Stimulated activated CD8-positive, alpha-beta memory T cell treated with anti-CD3 and anti-CD28 coated beads, Interleukin-12 subunit alpha, Interleukin-12 subunit beta, amount 100 ng/mL, for 1 hour (primary cell): ENCODE measurements around the gene NUDCD3.
"Not testable (repeated sequence)": the region's sequence is repeated elsewhere in the genome, so short reads cannot be mapped to it uniquely, and the experiment has no call there.

ENCODE experiments used
- DNase-seq: peaks from one replicate; pipeline ENCODE4 v3.0.0-alpha.2; 2020; ENCODE audit warnings: low read depth

The NUDCD3 gene

DNA sequence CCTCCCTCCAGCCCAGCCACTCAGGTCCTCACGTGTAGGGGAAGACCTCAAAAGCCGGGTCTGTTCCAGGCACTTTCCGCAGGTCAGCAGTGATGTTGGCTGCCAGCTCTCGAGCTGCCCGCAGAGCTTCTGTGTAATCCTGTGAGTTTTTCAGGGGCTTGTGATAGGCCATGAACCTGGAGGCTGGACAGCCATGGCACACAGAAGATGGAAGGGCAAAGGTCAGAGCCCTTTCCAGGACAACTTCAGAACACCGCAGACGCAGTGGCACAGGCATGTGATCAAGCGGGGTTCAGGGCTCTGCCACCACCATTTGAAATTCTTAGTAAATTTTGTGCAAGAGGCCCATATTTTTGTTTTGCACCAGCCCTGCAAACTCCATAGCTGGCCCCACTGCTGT lies 26.7 kb upstream of the NUDCD3 start:
- DNase-seq, result no peak

DNA sequence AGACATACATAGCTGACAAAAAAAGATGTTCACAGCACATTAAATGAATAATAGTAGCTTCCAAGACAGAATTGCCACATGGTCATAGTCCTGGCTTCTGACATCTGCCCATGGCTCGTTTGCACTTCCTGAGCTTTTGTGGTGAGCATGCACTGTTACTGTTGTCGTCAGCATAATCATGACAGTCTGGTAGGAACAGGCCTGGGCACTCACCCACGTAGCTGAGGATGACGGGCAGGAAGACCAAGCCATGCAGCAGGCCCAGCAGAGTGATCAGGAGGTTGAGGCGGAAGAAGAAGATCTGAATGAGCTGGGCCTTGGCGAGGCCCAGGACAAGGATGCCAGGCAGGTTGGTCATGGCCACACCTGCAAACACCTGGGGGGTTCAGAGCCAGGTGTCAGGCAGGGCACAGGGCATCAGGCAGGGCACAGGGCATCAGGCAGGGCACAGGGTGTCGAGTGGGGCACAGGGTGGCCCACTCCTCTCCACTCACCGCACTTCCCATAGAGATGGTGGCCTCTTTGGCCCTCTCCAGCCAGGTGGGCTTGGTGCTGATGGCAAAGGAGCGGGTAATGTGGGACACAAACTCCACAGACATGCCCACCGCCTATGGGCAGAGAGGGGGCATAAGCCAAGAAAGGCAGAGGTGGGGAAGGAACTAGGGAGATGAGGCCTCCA lies 25.3 kb upstream of the NUDCD3 start:
- no peak for DNase-seq

DNA sequence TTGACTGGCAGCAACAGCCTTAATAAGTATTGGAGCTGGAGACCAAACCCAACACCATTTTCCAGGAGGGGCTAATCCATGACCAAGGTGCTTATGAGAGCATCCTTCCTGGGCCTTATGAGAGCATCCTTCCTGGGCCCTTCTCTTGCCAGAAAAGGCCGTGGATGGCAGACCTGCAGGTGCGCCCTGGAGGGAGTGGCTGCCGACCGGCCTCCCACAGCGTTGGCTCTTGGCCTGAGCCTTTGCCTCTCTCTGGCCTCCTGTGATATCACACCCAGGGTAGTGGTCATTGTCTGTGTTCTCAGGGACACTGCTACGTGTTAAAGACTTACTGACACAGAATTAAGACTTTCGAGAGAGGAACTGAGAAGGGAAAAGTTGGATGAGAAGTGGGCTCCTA lies 22.3 kb upstream of the NUDCD3 start:
- DNase-seq, result no peak

DNA sequence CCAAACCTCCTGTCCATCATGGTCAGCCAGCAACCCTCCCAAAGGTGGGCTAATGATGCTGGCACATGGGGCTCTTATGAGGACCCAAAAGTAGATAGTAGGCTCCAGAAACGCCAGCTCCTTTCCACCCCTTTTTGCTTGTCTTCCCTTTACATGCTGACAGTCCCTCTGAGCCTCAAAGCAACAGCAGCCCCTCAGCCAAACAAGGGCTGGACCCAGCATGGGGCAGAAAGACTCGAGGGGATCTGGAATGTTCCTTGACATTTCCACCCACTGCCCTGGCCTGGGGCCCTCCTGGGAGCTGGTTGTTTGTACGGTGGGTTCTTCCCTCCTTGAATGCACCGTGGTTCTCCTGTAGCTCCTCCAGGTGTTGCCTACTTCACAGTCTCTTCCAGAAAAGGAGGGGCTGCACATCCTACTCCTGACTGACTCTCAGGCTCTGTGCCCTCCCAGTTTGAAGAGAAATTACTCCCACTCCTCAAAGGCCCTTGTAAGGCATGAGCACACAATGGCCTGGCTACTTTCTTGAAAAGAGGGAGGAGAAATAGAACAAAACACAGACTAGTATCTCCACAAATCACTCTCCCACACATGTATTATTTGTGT lies 21.5 kb upstream of the NUDCD3 start:
- DNase-seq, result no peak

DNA sequence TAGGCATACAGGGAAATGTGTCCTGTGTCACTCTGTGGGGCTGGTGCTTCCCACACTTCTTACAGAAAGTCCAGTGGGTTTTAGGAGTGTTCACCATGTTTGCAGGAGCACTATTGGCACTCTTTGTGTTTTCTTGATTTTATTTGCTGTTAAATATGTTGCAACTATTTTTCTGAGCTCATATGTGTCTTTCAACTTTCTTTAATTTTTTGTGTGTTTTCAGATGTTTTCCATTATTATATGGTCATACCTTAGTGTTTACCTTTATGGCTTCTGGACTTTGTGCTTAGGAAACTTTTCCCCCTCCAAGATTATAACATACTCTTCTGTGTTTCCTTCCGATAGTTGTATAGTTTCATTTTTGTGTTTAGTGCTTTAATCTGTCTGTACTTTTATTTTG lies 20.8 kb upstream of the NUDCD3 start:
- no peak for DNase-seq

DNA sequence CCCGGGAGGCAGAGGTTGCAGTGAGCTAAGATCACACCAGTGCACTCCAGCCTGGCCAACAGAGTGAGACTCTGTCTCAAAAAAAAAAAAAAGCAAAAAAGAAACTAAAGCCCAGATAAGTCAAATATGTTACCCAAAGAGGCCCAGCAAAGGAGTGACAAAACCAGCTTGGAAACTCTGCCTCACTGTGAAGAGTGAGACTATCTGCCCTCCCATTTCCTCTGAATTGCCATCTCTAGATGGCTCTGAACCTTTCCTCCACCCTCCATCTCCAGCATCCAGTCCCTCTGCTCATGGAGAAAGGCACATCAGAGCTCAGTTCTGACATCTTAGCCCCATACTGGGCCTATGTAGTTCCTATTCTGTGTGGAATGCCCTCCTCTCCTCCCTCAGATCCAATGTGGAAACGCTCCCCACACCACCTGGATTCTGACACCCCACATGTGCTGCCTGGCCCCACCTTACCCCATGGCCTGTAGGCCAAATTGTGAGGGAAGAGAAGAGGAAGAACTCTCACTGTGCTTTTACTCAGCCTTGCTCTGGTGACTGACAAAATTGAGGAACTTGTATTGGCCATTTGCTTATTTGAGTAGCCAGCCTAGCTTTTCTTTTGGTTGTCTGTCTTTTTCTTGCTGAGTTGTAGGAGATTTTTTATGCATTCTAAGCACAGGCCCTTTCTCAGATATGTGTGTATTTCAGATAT lies 18.0 kb upstream of the NUDCD3 start:
- DNase-seq, result no peak

DNA sequence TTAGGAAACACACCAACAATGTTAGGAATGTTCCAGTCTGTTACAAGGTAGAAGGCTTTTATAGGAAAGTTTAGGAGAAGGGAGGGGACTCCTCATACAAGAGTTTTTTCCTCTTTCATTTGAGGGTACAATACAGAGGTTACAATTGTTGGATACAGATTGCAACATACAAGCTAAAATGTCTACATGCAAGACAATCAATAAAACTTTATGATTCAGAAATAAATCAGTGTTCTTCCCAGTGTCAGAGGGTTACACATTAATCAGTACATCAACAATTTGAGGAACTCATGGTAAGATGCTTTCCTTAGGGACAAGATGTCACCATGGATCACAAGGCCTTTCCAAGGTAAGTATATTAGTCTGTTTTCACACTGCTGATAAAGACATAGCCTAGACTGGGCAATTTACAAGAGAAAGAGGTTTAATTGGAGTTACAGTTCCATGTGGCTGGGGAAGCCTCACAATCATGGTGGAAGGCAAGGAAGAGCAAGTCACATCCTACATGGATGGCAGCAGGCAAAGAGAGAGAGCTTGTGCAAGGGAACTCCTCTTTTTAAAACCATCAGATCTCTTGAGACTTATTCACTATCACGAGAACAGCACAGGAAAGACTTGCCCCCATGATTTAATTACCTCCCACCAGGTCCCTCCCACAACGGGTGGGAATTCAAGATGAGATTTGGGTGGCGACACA lies 16.3 kb upstream of the NUDCD3 start:
- DNase-seq, result not testable (repeated sequence)

DNA sequence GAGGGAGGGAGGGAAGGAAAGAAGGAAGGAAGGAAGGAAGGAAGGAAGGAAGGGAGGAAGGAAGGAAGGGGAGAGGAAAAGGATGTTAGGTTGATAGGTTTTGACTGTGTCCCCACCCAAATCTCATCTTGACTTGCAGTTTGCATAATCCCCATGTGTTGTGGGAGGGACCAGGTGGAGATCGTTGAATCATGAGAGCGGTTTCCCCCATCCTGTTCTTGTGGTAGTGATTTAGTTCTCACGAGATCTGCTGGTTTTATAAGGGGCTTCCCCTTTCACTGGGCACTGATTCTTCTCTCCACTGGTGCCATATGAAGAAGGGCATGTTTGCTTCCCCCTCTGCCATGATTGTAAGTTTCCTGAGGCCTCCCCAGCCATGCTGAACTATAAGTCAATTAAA lies 15.1 kb upstream of the NUDCD3 start:
- no peak for DNase-seq

DNA sequence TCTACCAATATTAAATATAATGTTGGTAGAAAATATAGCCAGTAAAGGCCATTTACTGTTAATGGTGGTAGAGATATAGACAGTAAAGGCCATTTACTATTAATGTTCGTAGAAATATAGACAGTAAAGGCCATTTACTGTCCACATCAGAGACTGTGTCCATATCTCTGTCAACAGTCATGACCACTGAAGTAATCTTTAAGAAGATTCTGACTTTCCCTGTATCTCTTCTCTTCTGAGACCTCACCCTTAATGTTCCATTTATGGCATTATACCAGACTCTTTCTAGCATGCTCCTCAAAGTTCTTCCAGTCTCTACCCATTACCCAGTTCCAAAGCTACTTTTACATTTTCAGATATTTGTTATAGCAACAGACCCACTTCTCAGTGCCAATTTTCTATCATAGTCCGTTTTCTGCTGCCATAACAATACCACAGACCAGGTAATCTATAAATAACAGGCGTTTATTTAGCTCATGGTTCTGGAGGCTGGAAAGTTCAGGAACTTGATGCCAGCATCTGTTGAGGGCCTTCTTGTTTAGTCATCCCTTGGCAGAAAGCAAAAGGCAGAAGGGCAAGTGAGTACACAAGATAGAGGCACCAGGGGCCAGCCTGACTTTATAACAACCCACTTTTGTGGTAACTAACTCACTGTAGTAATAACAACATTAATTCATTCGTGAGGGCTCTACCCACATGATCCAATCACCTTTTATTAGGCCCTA lies 7.9 kb upstream of the NUDCD3 start:
- DNase-seq, result no peak

DNA sequence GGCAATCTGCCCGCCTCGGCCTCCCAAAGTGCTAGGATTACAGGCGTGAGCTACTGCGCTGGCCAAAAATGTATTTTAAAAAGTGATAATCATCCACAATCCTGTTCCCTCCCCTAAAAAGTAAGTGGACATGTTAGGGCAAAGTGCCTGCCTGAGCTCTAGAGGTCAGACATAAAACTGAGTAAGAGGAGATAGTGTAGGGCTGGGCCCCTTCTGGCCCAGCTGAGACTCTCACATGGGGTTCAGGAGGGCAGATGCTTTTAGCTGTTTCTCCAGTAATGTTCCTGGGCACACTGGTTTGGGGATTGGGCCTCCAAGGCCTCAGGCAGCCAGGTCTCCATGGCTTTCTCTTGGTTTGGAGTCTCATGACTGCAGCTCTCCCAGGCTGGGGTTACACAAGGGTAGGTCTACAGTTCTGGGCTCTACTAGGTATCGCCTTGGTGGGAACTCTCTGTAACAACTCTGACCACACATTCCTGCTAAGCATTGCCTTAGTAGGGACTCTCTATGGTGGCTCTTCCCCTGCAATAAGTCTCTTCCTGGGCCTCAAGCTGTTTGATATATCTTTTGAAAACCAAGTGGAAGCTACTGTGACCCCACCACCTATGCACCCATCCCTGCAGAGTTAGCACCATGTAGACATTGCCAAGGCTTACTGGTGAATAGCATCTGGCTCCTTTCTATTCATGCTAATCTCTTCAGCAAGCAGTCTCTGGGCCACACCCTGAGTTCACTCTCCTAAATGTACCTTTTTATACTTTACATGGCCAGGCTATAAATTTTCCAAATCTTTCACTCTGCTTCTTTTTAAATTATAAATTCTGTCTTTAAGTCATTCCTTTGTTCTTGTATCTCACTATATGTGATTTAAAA lies 6.9 kb upstream of the NUDCD3 start:
- DNase-seq, result no peak

DNA sequence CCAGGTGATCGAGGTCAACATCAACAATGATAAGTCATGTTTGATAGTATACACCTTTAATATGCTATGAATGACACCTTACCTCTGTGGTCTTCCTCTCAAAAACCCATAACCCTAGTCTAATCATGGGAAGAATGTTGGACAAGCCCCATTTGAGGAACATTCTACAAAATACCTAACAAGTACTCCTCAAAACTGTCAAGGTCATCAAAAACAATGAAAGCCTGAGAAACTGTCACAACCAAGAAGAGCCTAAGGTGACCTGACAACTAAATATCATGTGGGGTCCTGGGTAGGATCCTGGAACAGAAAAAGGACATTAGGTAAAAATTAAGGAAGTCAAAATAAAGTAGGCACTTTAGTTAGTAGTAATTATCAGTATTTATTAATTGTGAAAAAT lies 5.9 kb upstream of the NUDCD3 start:
- DNase-seq, result no peak

DNA sequence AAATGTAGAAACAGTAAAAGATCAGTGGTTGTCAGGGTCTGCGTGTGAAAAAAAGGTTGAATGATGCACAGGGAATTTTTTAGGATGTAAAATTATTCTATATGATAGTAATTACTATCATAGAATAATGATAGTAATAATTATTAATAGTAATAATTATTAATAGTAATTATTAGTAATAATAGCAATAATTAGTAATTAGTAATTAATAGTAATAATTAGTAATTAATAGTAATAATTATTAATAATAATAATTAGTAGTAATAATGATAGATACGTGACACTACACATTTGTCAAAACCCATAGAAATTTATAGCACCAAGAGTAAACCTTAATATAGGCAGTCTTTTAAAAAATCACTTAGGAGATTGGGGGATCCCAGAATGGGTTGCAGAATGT lies 4.5 kb upstream of the NUDCD3 start:
- DNase-seq, result no peak

DNA sequence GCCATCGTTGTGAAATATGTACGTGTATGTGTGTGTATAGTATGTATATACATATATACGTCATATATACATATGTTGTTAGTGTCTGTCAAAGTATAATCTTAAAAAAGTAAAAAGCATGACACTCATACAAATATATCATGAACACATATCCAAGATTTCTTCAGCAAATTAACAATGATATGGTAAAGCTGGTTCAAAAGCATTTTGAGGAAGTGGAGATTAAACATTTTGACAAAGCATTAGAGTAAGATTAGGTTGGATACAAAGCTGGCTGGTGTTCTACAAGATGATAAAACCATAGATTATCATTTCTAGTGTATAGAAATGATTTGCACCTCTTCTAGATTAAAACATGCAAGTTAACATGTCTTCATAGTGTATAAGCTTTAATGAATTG lies 771 bp upstream of the NUDCD3 start:
- DNase-seq, result no peak

DNA sequence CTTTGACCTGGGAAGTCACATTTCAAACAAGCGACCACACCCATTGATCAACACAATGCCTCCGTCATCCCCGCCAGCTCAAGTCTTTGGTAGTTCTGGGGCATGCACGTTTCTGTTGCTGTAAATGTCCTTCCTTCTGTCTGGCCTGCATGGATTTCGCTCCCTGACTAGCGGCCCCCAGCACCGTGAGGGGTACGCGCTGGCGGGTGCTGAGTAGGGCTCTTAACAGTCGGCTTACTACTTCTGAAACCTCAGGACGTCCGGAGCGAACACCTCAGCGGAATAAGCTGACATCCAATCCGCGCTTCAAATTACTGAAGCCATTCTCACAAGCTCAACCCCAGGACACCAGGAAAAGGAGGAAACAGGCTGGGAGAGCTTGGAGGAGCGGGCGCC lies 505 bp downstream of the NUDCD3 start:
- peak; percentile 15 for DNase-seq

DNA sequence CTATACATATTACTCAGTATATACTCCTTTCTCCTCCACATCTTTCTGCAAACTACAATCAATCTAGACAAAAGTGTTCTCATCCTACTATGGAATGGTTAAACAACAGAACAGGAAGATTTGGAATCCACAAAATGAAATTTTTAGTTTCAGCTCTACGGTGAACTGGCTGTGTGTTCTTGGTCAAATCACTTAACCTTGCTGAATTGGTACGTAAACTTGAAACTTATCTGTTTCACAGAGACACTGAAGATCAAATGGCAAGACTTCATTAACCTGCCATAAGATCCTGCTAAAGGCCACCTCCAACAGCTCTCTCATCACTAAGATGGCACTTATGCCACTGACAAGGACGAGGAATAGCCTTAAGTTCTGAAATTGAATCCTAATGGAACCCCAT lies 1.5 kb downstream of the NUDCD3 start:
- no peak for DNase-seq

DNA sequence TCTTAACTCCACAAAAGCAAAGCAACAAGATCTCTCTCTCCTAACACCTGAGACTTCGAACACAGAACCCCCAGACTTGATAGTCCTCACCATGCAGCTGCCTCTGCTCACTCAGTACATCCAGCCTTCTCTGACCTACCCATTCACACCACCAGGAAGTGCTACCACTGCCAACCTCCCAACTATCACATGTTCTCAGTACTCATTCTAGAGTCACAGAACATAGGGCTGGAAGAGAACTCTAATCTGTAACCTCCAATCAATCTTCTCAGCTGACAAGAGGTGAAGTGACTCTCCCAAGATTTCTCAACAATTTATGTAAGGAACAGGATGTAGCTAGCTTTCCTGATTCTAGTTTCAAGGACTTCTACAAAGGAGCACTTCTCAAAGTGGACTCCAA lies 3.8 kb downstream of the NUDCD3 start:
- DNase-seq, result no peak

DNA sequence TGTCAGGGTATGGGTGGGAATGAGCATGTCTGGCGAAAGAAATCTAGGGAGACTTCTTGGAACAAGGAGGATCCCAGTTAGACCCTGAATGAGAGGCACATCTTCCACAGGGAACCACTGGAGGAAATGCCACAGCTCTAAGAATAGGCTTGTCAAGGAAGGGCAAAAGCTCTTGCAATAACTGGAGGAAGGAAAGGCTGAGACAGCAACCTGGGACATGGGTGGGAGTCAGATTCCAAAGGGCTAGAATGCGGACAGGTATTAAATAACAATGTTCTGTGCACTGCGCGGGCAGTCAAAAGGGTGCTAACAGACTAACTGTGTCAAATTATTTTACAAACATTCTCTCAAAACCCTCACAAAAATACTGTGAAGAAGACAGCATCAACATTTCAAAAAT lies 4.5 kb downstream of the NUDCD3 start:
- DNase-seq, result no peak

DNA sequence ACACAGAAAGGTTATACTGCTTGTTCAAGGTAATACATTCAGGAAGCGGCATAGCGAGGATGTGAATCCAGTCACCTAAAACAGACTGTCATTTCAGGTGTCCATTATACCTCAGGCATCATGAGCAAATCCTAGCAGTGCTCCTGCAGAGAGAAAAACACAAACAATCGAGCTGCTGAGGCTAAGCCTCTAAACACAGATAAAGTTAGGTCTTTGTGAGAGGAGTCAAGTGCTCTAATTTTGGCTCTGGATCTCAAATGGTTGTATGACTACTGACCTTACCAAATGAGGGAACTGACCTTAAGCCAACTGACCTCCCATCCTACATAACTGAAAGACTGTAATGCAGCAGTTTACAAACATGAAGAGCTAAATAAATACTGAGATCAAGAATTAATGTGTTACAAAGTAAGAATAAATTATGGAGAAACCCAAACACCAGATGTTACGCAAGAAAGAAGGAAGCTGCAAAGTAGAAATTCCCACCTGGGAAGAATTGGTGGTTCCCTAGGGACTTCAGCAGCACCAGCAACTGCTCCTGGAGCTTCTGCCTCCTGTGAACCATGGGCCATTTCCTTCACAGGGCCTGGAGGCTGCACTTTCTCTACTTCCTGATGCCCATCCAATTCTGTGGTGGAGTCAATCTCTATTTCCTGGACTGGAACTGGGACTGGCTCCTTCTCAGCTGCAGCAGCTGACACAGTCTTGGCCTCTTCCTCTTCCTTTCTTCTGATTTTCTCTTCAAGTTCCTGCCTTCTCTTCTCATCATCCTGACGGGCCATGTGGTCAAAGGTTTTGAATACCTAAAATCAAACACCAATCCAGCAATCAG lies 5.8 kb downstream of the NUDCD3 start:
- DNase-seq, result no peak

DNA sequence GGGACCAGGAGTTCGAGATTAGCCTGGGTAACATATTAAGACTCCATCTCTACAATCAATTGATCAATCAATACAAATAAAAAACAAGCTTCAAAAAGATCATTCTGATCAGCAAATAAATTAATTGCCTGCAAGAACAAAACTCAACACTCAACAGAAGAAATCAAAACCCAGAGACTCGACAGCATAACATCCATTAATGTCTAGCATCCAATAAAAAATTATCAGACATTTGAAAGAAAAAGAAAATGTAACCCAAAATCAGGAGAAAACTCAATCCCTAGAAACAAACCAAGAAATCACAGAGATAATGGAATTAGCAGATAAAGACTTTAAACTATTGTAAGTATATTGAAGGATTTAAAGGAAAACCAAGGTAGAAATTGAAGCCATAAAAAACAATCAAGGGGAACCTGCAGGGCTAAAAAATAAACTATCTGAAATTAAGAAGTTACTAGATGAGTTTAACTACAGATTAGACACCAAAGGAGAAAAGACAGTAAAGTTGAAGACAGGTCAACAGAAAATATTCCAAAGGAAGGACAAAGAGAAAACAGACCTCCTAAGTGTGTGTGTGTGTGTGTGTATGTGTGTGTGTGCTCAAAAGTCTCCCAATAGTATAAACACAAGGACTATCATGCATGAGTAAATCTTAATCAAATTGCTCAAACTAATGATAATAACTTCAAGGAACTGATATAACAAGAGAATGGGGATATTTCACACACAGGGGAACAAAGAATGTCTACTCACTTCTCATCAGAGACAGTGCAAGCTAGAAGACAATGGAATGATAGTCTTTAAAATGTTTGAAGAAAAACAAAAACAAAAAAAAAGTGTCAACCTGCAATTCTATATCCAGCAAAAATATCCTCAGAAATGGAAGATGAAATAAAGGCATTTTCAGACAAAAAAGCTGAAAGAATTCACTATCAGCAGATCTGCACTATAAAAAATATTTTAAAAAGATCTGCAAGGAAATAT lies 7.7 kb downstream of the NUDCD3 start:
- DNase-seq, result no peak
